Endothelial cell of umbilical vein (primary cell): ENCODE data around the gene PDE11A. TPM values are rescaled to one million over a fixed set of nuclear protein-coding genes. Genes with fewer than 3 reads are reported as not detected.

Source experiments
- BruUV-seq: library from RNA; stranded (reverse); fragments of 400-500 nt; replicated peaks from 2 replicates; lab custom pipeline; 2021; lab: Mats Ljungman, UMichigan
- CTCF ChIA-PET: fragments of 300-600, 350-600 bp; sonication (Branson Sonifier 250); formaldehyde crosslinking; loops from one replicate; lab custom pipeline; 2021; ENCODE audit warnings: antibody characterized with exemption, inconsistent platforms; lab: Charles Lee
- POLR2A ChIA-PET: fragments of 300-600, 350-600 bp; sonication (Branson Sonifier 250); formaldehyde crosslinking; loops from one replicate; lab custom pipeline; 2021; ENCODE audit warnings: antibody characterized with exemption, inconsistent platforms; lab: Charles Lee
- DNase-seq: peaks from one replicate; pipeline ENCODE4 v3.0.0-alpha.2; 2011; ENCODE audit warnings: low read depth, low spot score
- FAIRE-seq: peaks from 2 replicates; lab custom pipeline; 2011; peaks lifted over from hg19 to GRCh38; lab: Jason Lieb, UNC
- H2AFZ ChIP-seq: 2 replicates; pipeline ENCODE4 v1.6.0; 2012; ENCODE audit warnings: low read depth, low read length, control low read depth, inconsistent platforms
- H3K27ac ChIP-seq: 2 replicates; pipeline ENCODE4 v1.5.1; 2011; ENCODE audit warnings: low read depth, mild to moderate bottlenecking, control low read depth, low read length, moderate library complexity; ENCODE audit not compliant: insufficient read depth
- H3K27me3 ChIP-seq, 2 experiments: 2 replicates each; pipeline versions ENCODE4 v1.6.0 to v1.6.1; 2011; ENCODE audit warnings: low read length in 2 of 2, mixed read lengths in 1 of 2; ENCODE audit not compliant: control insufficient read depth in 2 of 2, insufficient read depth in 2 of 2
- H3K36me3 ChIP-seq, 2 experiments: 2 replicates in 1 of 2; 3 replicates in 1 of 2; pipeline ENCODE4 v1.5.1; 2011; ENCODE audit warnings: low read length in 2 of 2, mild to moderate bottlenecking in 1 of 2, moderate library complexity in 1 of 2; ENCODE audit not compliant: control insufficient read depth in 2 of 2, insufficient read depth in 2 of 2; ENCODE audit errors: extremely low read depth in 1 of 2
- H3K4me1 ChIP-seq: 3 replicates; pipeline ENCODE4 v1.5.1; 2011; ENCODE audit warnings: mild to moderate bottlenecking, low read length; ENCODE audit not compliant: control insufficient read depth, insufficient read depth; ENCODE audit errors: extremely low read depth
- H3K4me2 ChIP-seq: 2 replicates; pipeline ENCODE4 v1.6.1; 2011; ENCODE audit warnings: low read length, control low read depth, mixed read lengths; ENCODE audit not compliant: insufficient read depth
- H3K4me3 ChIP-seq, 3 experiments: fragments of 200-600 bp in 1 of 3; sonication (generic), shearing (Covaris generic) in 1 of 3; replicated peaks in 1 of 3; 2 replicates each; pipeline ENCODE4 v1.5.1; 2011 to 2016; ENCODE audit warnings: control low read depth in 3 of 3, low read length in 3 of 3, mild to moderate bottlenecking in 2 of 3, inconsistent platforms in 1 of 3, low read depth in 1 of 3, moderate library complexity in 1 of 3; ENCODE audit not compliant: insufficient read depth in 1 of 3
- H3K79me2 ChIP-seq: 2 replicates; pipeline ENCODE4 v1.6.0; 2012; ENCODE audit warnings: low read length, inconsistent platforms; ENCODE audit not compliant: control insufficient read depth, insufficient read depth
- H3K9ac ChIP-seq: replicated peaks from 2 replicates; pipeline ENCODE3; 2011; ENCODE audit warnings: low read length, control low read depth; ENCODE audit not compliant: insufficient read depth; ENCODE audit errors: extremely low read depth
- H3K9me1 ChIP-seq: replicated peaks from 3 replicates; pipeline ENCODE4 v1.6.0; 2011; ENCODE audit warnings: mild to moderate bottlenecking, low read length; ENCODE audit not compliant: control insufficient read depth, insufficient read depth; ENCODE audit errors: extremely low read depth
- H3K9me3 ChIP-seq: replicated peaks from 2 replicates; pipeline ENCODE4 v1.5.1; 2012; ENCODE audit warnings: low read length, inconsistent platforms; ENCODE audit not compliant: control insufficient read depth, insufficient read depth
- H4K20me1 ChIP-seq: replicated peaks from 2 replicates; pipeline ENCODE3; 2011; ENCODE audit warnings: mild to moderate bottlenecking, low read length; ENCODE audit not compliant: control insufficient read depth, insufficient read depth; ENCODE audit errors: extremely low read depth
- CTCF ChIP-seq, 2 donors: IDR thresholded peaks; 1 replicate in 1 of 2; 2 replicates in 1 of 2; pipeline ENCODE4 v1.5.1; 2011; ENCODE audit warnings: low read length in 2 of 2, mild to moderate bottlenecking in 2 of 2, moderate library complexity in 2 of 2, control low read depth in 1 of 2, inconsistent platforms in 1 of 2, low read depth in 1 of 2; ENCODE audit not compliant: insufficient read depth in 1 of 2; ENCODE audit errors: extremely low read depth in 1 of 2
- EZH2 ChIP-seq: IDR thresholded peaks from 2 replicates; pipeline ENCODE4 v1.6.1; 2012; ENCODE audit warnings: borderline replicate concordance, low read depth, mild to moderate bottlenecking, moderate library complexity, low read length, inconsistent platforms; ENCODE audit not compliant: severe bottlenecking
- FOS ChIP-seq: IDR thresholded peaks from 2 replicates; pipeline ENCODE4 v1.6.1; 2011; ENCODE audit warnings: mild to moderate bottlenecking, low read length, moderate library complexity, borderline replicate concordance; ENCODE audit not compliant: insufficient read depth
- GATA2 ChIP-seq: IDR thresholded peaks from 2 replicates; pipeline ENCODE4 v1.7.0; 2011; ENCODE audit warnings: low read depth, mild to moderate bottlenecking, moderate library complexity, mixed read lengths, low read length; ENCODE audit not compliant: insufficient read length, insufficient read depth
- JUN ChIP-seq: IDR thresholded peaks from 2 replicates; pipeline ENCODE4 v1.6.1; 2011; ENCODE audit warnings: borderline replicate concordance, low read depth; ENCODE audit not compliant: insufficient read length, insufficient read depth
- MYC ChIP-seq: IDR thresholded peaks from one replicate; pipeline ENCODE4 v1.6.1; 2011; ENCODE audit warnings: mild to moderate bottlenecking, low read depth, low read length
- POLR2A ChIP-seq: IDR thresholded peaks from 2 replicates; pipeline ENCODE4 v1.6.1; 2012; ENCODE audit warnings: low read depth, mild to moderate bottlenecking, control low read depth, low read length
- POLR2AphosphoS5 ChIP-seq: IDR thresholded peaks from 2 replicates; pipeline ENCODE4 v1.6.1; 2012; ENCODE audit warnings: low read depth, mild to moderate bottlenecking, control low read depth, low read length, moderate library complexity; ENCODE audit not compliant: insufficient read depth
- dilution Hi-C: fragments of 300-500 bp; cut with MboI; formaldehyde crosslinking; loops from one replicate; pipeline ENCODE4 v1.15.0; 2019; ENCODE audit warnings: low sequenced_read_pairs; ENCODE audit not compliant: extremely low pct_ligation_motif_present
- intact Hi-C: fragments of 100-400 bp; cut with micrococcal nuclease; formaldehyde crosslinking; loops from one replicate; pipeline ENCODE4 v1.10.0; 2022
- polyA plus RNA-seq, 4 experiments: library from polyadenylated mRNA; depleted of rRNA in 3 of 4; stranded (reverse) in 3 of 4; unstranded in 1 of 4; fragments of >200 nt; gene quantifications; 2 replicates each; pipeline versions ENCODE4 v1.2.1 to v1.2.3, GENCODE V29; 2011 to 2012; ENCODE audit warnings: missing spikeins in 1 of 4
- total RNA-seq: library from RNA; stranded (reverse); gene quantifications from 2 replicates; pipeline ENCODE4 v1.2.3, GENCODE V29; 2021
- TF ChIP-seq, protein P1 (sequence below): IDR thresholded peaks from 2 replicates; pipeline ENCODE4 v1.6.1; 2011; ENCODE audit not compliant: insufficient read depth, insufficient read length

Gene PDE11A
- total and polyA plus RNA-seq, 2 donors (not counting 3 experiments of a cell fraction or from before 2014, with no cell fraction given): 0.07 to 0.51 TPM

DNA sequence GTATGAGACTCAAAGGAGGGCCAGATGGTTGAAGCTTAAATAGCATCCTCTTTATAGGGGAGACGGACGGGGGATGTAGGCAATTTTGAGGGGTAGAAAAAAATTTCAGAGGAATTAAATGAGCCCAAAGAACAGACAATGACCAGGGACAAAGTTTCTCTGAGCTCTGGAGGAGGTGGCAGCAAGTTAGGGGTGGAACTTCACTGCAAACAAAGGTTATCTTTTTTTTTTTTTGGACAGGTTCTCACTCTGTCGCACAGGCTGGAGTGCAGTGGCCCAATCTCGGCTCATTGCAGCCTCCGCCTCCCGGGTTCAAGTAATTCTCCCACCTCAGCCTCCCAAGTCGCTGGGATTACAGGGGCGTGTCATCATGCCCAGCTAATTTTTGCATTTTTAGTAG is 195.6 kb downstream of the PDE11A start:
- no peak overlapping the region for H3K4me3 ChIP-seq
- dilution Hi-C loops: no loop called here
- H3K4me2 ChIP-seq: no peak overlapping the region
- BruUV-seq: no TSS peak
- POLR2A ChIA-PET: no interaction called here
- no peaks in the 10 kb centered on the region for H3K27me3 ChIP-seq
- H4K20me1 ChIP-seq: no peaks in the 10 kb centered on the region
- no peak overlapping the region for H2AFZ ChIP-seq
- intact Hi-C loops: no loop called here
- TF ChIP-seq POLR2A (no peak), EZH2 (no peak), POLR2AphosphoS5 (no peak), CTCF (IDR thresholded peaks at IDR 0.05; ENCODE audit: extremely low read depth in 1 of 2, insufficient read depth in 1 of 2, low read depth in 1 of 2, low read length in 2 of 2) (no peak), JUN (no peak), FOS (no peak), MYC (no peak), GATA2 (no peak)
- TF ChIP-seq, protein P1, sequence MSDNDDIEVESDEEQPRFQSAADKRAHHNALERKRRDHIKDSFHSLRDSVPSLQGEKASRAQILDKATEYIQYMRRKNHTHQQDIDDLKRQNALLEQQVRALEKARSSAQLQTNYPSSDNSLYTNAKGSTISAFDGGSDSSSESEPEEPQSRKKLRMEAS: no peak
- no peak overlapping the region for H3K27ac ChIP-seq
- no peaks in the 10 kb centered on the region for H3K4me1 ChIP-seq
- no peaks in the 10 kb centered on the region for H3K79me2 ChIP-seq
- H3K9me3 ChIP-seq: no peaks in the 10 kb centered on the region
- no peak for DNase-seq
- no peak overlapping the region for H3K9ac ChIP-seq
- no peaks in the 10 kb centered on the region for H3K36me3 ChIP-seq
- no peak for FAIRE-seq
- CTCF ChIA-PET: no interaction called here
- no peaks in the 10 kb centered on the region for H3K9me1 ChIP-seq
